Natural killer cell (primary cell): Measurements from ENCODE around the gene ZNF814. TPM values are rescaled to one million over a fixed set of nuclear protein-coding genes. Genes with fewer than 3 reads are reported as not detected.
"Not testable (repeated sequence)": the region's sequence is repeated elsewhere in the genome, so short reads cannot be mapped to it uniquely, and the experiment has no call there.

Experiments used
- ATAC-seq, 3 donors: fragments of 150-1000 bp in 2 of 3; fragments of 200-7000 bp in 1 of 3; cut with Tn5 transposase; 1 replicate in 1 of 3; 2 replicates in 2 of 3; pipeline ENCODE4 v1.10.0; 2021; ENCODE audit warnings: mild to moderate bottlenecking in 2 of 3, moderate library complexity in 2 of 3
- DNase-seq, 2 donors: peaks; one replicate each; pipeline versions ENCODE4 v3.0.0 to v3.0.0-alpha.2; 2013 to 2021; ENCODE audit warnings: mixed read lengths in 1 of 2
- H3K27ac ChIP-seq: one replicate; pipeline ENCODE4 v1.5.1; 2013; ENCODE audit warnings: mild to moderate bottlenecking, low read length
- H3K27me3 ChIP-seq: one replicate; pipeline ENCODE4 v1.6.1; 2013; ENCODE audit warnings: low read length; ENCODE audit not compliant: control insufficient read depth, insufficient read depth
- H3K36me3 ChIP-seq: one replicate; pipeline ENCODE4 v1.6.1; 2013; ENCODE audit warnings: low read length; ENCODE audit not compliant: control insufficient read depth, insufficient read depth
- H3K4me1 ChIP-seq: one replicate; pipeline ENCODE4 v1.6.1; 2013; ENCODE audit warnings: low read length; ENCODE audit not compliant: control insufficient read depth, insufficient read depth
- H3K4me3 ChIP-seq: one replicate; pipeline ENCODE4 v1.5.1; 2013; ENCODE audit warnings: low read length
- H3K9me3 ChIP-seq: one replicate; pipeline ENCODE4 v1.6.1; 2013; ENCODE audit warnings: low read length; ENCODE audit not compliant: control insufficient read depth, insufficient read depth
- H3K27ac Mint-ChIP-seq, 2 donors: one replicate each; pipeline ENCODE4 v1.8.0; 2022; ENCODE audit warnings: mild to moderate bottlenecking in 2 of 2, mixed read lengths in 2 of 2, moderate library complexity in 1 of 2
- H3K27me3 Mint-ChIP-seq, 2 donors: one replicate each; pipeline ENCODE4 v1.8.0; 2022; ENCODE audit warnings: low read depth in 2 of 2, mixed read lengths in 2 of 2
- H3K36me3 Mint-ChIP-seq: one replicate; pipeline ENCODE4 v1.8.0; 2022; ENCODE audit warnings: mixed read lengths
- H3K4me1 Mint-ChIP-seq, 2 donors: one replicate each; pipeline ENCODE4 v1.8.0; 2022; ENCODE audit warnings: mixed read lengths in 2 of 2
- H3K4me3 Mint-ChIP-seq: one replicate; pipeline ENCODE4 v1.8.0; 2022; ENCODE audit warnings: mild to moderate bottlenecking, moderate library complexity, mixed read lengths
- H3K9me3 Mint-ChIP-seq, 2 donors: one replicate each; pipeline ENCODE4 v1.8.0; 2022; ENCODE audit warnings: mixed read lengths in 2 of 2
- WGBS: methylation state at CpG from one replicate; pipeline ENCODE4 v1.1.7; 2013; ENCODE audit warnings: missing lambda C conversion rate; ENCODE audit not compliant: insufficient coverage; 5-methylcytosine and 5-hydroxymethylcytosine counted together
- intact Hi-C: fragments of 100-400 bp; cut with micrococcal nuclease; formaldehyde crosslinking; loops from one replicate; pipeline ENCODE4 v1.14.2; 2022
- total RNA-seq, 4 donors: library from RNA; stranded (reverse); fragments of 120-200 nt in 1 of 4; gene quantifications; one replicate each; pipeline versions ENCODE4 v1.2.3 to v1.2.4, GENCODE V29; 2013 to 2022
- TF ChIP-seq, protein P1 (sequence below): fragments of 200-600 bp; IDR thresholded peaks from one replicate; pipeline ENCODE4 v1.8.0; 2022; ENCODE audit warnings: antibody characterized with exemption

The ZNF814 gene
- total RNA-seq, 3 donors from 2014 or later (not counting 1 experiment from before 2014, with no cell fraction given), result 25.2 to 51.2 (median 38.3) TPM

DNA sequence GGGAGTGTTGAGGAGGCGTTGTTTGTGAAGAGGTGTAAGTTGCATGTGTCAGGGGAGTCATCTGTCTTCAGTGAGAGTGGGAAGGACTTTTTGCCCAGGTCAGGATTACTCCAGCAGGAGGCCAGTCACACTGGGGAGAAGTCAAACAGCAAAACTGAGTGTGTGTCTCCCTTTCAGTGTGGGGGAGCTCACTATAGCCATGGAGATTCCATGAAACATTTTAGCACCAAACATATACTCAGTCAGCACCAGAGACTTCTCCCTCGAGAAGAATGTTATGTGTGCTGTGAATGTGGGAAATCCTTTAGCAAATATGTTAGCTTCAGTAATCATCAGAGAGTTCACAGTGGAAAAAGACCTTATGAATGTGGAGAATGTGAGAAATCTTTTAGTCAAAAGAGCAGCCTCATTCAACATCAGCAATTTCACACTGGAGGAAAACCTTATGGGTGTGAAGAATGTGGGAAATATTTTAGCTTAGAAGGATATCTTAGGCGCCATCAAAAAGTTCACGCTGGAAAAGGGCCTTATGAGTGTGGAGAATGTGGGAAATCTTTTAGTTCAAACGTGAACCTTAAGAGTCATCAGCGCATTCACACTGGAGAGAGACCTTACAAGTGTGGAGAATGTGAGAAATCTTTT lies 47.6 kb downstream of the ZNF814 start:
- peaks cover 9 to 18% of the 10 kb centered on the region in 2 donors for H3K4me1 Mint-ChIP-seq
- Histone ChIP-seq H3K4me1 (peaks cover 8% of the 10 kb centered on the region), H3K27me3 (no peaks in the 10 kb centered on the region), H3K27ac (no peak overlapping the region), H3K9me3 (no peaks in the 10 kb centered on the region), H3K4me3 (no peak overlapping the region), H3K36me3 (peaks cover 13% of the 10 kb centered on the region)
- ATAC-seq (no peak), DNase-seq (no peak)
- no peak overlapping the region for H3K4me3 Mint-ChIP-seq
- no peaks in the 10 kb centered on the region for H3K27me3 Mint-ChIP-seq
- H3K9me3 Mint-ChIP-seq, result no peaks in the 10 kb centered on the region
- no peak overlapping the region for H3K27ac Mint-ChIP-seq
- H3K36me3 Mint-ChIP-seq, result no peaks in the 10 kb centered on the region
- intact Hi-C loops, result no loop called here
- TF ChIP-seq, protein P1, sequence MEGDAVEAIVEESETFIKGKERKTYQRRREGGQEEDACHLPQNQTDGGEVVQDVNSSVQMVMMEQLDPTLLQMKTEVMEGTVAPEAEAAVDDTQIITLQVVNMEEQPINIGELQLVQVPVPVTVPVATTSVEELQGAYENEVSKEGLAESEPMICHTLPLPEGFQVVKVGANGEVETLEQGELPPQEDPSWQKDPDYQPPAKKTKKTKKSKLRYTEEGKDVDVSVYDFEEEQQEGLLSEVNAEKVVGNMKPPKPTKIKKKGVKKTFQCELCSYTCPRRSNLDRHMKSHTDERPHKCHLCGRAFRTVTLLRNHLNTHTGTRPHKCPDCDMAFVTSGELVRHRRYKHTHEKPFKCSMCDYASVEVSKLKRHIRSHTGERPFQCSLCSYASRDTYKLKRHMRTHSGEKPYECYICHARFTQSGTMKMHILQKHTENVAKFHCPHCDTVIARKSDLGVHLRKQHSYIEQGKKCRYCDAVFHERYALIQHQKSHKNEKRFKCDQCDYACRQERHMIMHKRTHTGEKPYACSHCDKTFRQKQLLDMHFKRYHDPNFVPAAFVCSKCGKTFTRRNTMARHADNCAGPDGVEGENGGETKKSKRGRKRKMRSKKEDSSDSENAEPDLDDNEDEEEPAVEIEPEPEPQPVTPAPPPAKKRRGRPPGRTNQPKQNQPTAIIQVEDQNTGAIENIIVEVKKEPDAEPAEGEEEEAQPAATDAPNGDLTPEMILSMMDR, result no peak
- 97% methylated on average over 4 of the region's 6 CpGs for WGBS

DNA sequence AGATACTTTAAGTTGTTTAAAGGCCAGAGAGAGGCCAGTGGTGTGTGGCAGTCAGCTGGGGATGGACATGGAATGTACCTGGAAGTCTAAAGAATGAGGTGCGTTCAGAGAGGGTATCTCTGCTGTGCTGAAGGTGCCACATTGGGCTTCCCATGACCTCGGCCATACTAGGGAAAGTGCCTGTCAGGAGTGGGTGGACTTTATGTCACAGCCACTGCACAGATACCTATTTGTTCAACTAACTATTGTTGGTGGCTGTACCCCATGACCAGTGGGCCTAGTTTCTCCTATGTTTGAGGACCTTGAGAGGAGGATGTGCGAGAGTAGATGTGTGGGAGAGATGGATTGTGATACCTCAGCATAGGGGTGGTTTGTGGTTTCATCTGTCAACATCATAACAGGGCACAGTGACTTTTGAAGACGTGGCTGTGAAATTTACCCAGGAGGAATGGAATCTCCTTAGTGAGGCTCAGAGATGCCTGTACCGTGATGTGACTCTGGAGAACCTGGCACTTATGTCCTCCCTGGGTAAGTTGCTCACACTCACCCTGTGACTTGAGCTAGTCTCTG lies 50.1 kb downstream of the ZNF814 start:
- peak in 2 of 3 donors; percentile 51 to 63 for ATAC-seq
- H3K36me3 Mint-ChIP-seq, DNase-seq, H3K9me3 ChIP-seq, H3K27ac ChIP-seq, H3K27me3 Mint-ChIP-seq, intact Hi-C loops, H3K9me3 Mint-ChIP-seq, H3K27me3 ChIP-seq, H3K4me3 ChIP-seq, H3K4me1 ChIP-seq, H3K4me3 Mint-ChIP-seq: not testable (repeated sequence)
- Mint-ChIP-seq H3K27ac (peak overlapping the region; percentile 58 to 65), H3K4me1 (peaks cover 9 to 18% of the 10 kb centered on the region in 2 donors)
- 73% methylated on average over 2 of the region's 5 CpGs for WGBS
- peaks cover 13% of the 10 kb centered on the region for H3K36me3 ChIP-seq

DNA sequence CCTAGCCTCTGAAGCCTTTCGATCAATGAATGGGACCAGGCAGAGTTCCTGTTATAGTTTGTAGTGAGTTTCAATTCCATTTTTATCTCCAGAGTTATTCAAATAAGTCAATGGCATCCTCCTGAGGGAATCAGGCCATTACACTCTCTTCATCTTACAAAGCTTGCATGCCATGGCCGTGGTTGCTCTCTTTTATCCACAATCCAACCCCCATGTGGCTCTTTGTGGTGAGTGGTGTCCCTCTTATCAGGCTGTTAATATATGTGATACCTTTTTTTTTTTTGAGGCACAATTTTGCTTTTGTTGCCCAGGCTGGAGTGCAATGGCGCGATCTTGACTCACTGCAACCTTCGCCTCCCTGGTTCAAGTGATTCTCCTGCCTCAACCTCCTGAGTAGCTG lies 51.8 kb downstream of the ZNF814 start:
- H3K27ac ChIP-seq, H3K36me3 Mint-ChIP-seq, H3K9me3 Mint-ChIP-seq, H3K9me3 ChIP-seq, H3K4me3 Mint-ChIP-seq, DNase-seq, H3K27me3 ChIP-seq, intact Hi-C loops, ATAC-seq, H3K4me3 ChIP-seq, H3K4me1 ChIP-seq, H3K27ac Mint-ChIP-seq, H3K36me3 ChIP-seq, H3K27me3 Mint-ChIP-seq: not testable (repeated sequence)
- H3K4me1 Mint-ChIP-seq, result peaks cover 9 to 18% of the 10 kb centered on the region in 2 donors
- WGBS, result 100% methylated on average over 3 of the region's 5 CpGs

DNA sequence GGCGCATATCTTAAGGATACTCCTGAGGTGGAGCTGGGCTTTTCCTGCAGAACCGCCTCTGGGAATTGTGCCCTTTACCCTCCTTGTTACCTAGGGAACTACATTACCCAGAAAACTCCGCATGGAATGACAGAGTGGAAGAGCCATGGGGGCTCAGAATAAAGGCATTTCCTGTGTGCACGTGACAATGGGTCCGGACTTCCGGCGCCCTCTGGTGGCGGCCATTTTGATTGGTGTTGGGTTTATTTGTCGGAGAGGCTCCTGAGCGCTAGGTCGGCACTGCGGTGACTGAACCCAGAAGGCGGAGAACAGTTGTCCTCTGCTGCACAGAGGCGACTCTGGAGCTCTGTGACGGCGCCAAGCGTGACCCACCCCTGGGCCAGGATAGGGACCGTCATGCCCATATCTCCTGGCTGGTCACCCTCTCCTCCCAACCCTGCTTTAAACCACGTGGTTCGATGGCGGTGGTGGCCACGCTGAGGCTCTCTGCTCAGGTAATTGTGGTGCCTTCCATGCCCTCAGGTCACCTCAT lies 58.7 kb downstream of the ZNF814 start, which contains the start of gene ZNF587B:
Gene ZNF587B (plus strand): TSS at position 229 of the 532 bp plus-strand sequence. CDS start 230 bp downstream, at position 459.
- Mint-ChIP-seq H3K4me1 (peaks cover 22 to 25% of the 10 kb centered on the region in 2 donors), H3K4me3 (no peak within 1 kb of the TSS), H3K27ac (peak within 1 kb of the TSS in 1 of 2 donors; percentile 54), H3K36me3 (no peaks in the 10 kb centered on the region), H3K9me3 (no peaks in the 10 kb centered on the region), H3K27me3 (no peaks in the 10 kb centered on the region)
- H3K36me3 ChIP-seq, result no peaks in the 10 kb centered on the region
- H3K4me3 ChIP-seq, result no peak within 1 kb of the TSS
- H3K27me3 ChIP-seq, result no peaks in the 10 kb centered on the region
- no peak within 1 kb of the TSS for H3K27ac ChIP-seq
- no peaks in the 10 kb centered on the region for H3K4me1 ChIP-seq
- peak; percentile 28 to 49 for DNase-seq
- no peaks in the 10 kb centered on the region for H3K9me3 ChIP-seq
- peak in 2 of 3 donors; percentile 62 to 64 for ATAC-seq
- intact Hi-C loops, result no loop called here
- 82% methylated on average over 22 of the region's 22 CpGs for WGBS
- TF ChIP-seq, protein P1, result peak; percentile 33
